ENCODE results near the gene SEMA5B.

Gene SEMA5B

GRCh38 chr3:122945230-122945629, 82.3 kb downstream of the SEMA5B start:
- DNase-seq (ENCODE audit: low read depth, low spot score): no peak

GRCh38 chr3:122944671-122945161, 82.8 kb downstream of the SEMA5B start:
- DNase-seq (ENCODE audit: low read depth, low spot score): no peak

- DNase-seq (ENCODE audit: low read depth, low spot score): no peak
Observed at GRCh38 chr3:122943828-122944190, 83.8 kb downstream of the SEMA5B start.

- peak; percentile 92 for DNase-seq (ENCODE audit: low read depth, low spot score)
Observed at GRCh38 chr3:122942937-122943827, 84.4 kb downstream of the SEMA5B start.

- DNase-seq (ENCODE audit: low read depth, low spot score): no peak
Observed at GRCh38 chr3:122942239-122942638, 85.3 kb downstream of the SEMA5B start.

GRCh38 chr3:122941228-122942206, 86.0 kb downstream of the SEMA5B start:
- DNase-seq (ENCODE audit: low read depth, low spot score): no peak

GRCh38 chr3:122940628-122941086, 86.9 kb downstream of the SEMA5B start:
- no peak for DNase-seq (ENCODE audit: low read depth, low spot score)

- DNase-seq (ENCODE audit: low read depth, low spot score): no peak
Observed at GRCh38 chr3:122938783-122939425, 88.7 kb downstream of the SEMA5B start.

- no peak for DNase-seq (ENCODE audit: low read depth, low spot score)
Observed at GRCh38 chr3:122937745-122938144, 89.8 kb downstream of the SEMA5B start.

- DNase-seq (ENCODE audit: low read depth, low spot score): no peak
Observed at GRCh38 chr3:122936986-122937385, 90.6 kb downstream of the SEMA5B start.

GRCh38 chr3:122936335-122936734, 91.2 kb downstream of the SEMA5B start:
- DNase-seq (ENCODE audit: low read depth, low spot score): no peak

- no peak for DNase-seq (ENCODE audit: low read depth, low spot score)
Observed at GRCh38 chr3:122934251-122934650, 93.3 kb downstream of the SEMA5B start.

GRCh38 chr3:122932251-122932967, 95.2 kb downstream of the SEMA5B start:
- DNase-seq (ENCODE audit: low read depth, low spot score): no peak

GRCh38 chr3:122931636-122932035, 95.9 kb downstream of the SEMA5B start:
- DNase-seq (ENCODE audit: low read depth, low spot score): no peak

GRCh38 chr3:122930063-122930997, 97.2 kb downstream of the SEMA5B start:
- no peak for DNase-seq (ENCODE audit: low read depth, low spot score)

GRCh38 chr3:122929188-122930062, 98.1 kb downstream of the SEMA5B start:
- DNase-seq (ENCODE audit: low read depth, low spot score): no peak

GRCh38 chr3:122928396-122929187, 99.0 kb downstream of the SEMA5B start:
- DNase-seq (ENCODE audit: low read depth, low spot score): no peak

GRCh38 chr3:122927726-122928125, 99.8 kb downstream of the SEMA5B start:
- no peak for DNase-seq (ENCODE audit: low read depth, low spot score)
